A549 (cell line): ENCODE measurements around the gene TOGARAM2.

ENCODE experiments used
- CEBPB ChIP-seq, 2 experiments: fragments of >200 bp in 1 of 2; sonication (Bioruptor Twin) in 1 of 2; formaldehyde crosslinking in 1 of 2; IDR thresholded peaks; 2 replicates each; pipeline ENCODE4 v1.6.1; 2012 to 2016
- EP300 ChIP-seq, 2 experiments: fragments of >200 bp; sonication (Bioruptor Twin); formaldehyde crosslinking; IDR thresholded peaks; 2 replicates in 1 of 2; 3 replicates in 1 of 2; pipeline ENCODE4 v1.6.1; 2016 to 2017
- HOXA7 ChIP-seq: fragments of 250-450 bp; sonication (Bioruptor Pico); IDR thresholded peaks from 2 replicates; pipeline ENCODE4 v1.5.0; 2020; ENCODE audit warnings: mild to moderate bottlenecking, moderate library complexity
- POLR2A ChIP-seq: IDR thresholded peaks from 2 replicates; pipeline ENCODE4 v1.6.1; 2012; ENCODE audit warnings: mild to moderate bottlenecking, low read length
- RFX5 ChIP-seq: fragments of 450-650 bp; IDR thresholded peaks from 2 replicates; pipeline ENCODE4 v1.7.1; 2014; ENCODE audit warnings: antibody characterized with exemption, mild to moderate bottlenecking, moderate library complexity
- TF ChIP-seq, protein P1 (sequence below): fragments of >200 bp; sonication (Bioruptor Twin); formaldehyde crosslinking; IDR thresholded peaks from 3 replicates; pipeline ENCODE4 v1.5.1; 2016
- TF ChIP-seq, protein P2 (sequence below): IDR thresholded peaks from 2 replicates; pipeline ENCODE4 v1.6.1; 2012
- TF ChIP-seq, protein P3 (sequence below): fragments of 200-600 bp; sonication (generic); IDR thresholded peaks from 2 replicates; pipeline ENCODE4 v1.6.1; 2016; ENCODE audit warnings: antibody characterized with exemption, mild to moderate bottlenecking, moderate library complexity

GRCh38 chr2:29066997-29067605, 86.0 kb downstream of the TOGARAM2 start:
- TF ChIP-seq POLR2A (no peak), CEBPB (IDR thresholded peaks at IDR 0.05) (no peak), EP300 (IDR thresholded peaks at IDR 0.05) (no peak), RFX5 (no peak), HOXA7 (CRISPR knock-in tag) (no peak)
- TF ChIP-seq, protein P1, sequence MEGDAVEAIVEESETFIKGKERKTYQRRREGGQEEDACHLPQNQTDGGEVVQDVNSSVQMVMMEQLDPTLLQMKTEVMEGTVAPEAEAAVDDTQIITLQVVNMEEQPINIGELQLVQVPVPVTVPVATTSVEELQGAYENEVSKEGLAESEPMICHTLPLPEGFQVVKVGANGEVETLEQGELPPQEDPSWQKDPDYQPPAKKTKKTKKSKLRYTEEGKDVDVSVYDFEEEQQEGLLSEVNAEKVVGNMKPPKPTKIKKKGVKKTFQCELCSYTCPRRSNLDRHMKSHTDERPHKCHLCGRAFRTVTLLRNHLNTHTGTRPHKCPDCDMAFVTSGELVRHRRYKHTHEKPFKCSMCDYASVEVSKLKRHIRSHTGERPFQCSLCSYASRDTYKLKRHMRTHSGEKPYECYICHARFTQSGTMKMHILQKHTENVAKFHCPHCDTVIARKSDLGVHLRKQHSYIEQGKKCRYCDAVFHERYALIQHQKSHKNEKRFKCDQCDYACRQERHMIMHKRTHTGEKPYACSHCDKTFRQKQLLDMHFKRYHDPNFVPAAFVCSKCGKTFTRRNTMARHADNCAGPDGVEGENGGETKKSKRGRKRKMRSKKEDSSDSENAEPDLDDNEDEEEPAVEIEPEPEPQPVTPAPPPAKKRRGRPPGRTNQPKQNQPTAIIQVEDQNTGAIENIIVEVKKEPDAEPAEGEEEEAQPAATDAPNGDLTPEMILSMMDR: no peak
- TF ChIP-seq, protein P2, sequence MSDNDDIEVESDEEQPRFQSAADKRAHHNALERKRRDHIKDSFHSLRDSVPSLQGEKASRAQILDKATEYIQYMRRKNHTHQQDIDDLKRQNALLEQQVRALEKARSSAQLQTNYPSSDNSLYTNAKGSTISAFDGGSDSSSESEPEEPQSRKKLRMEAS: no peak
- TF ChIP-seq, protein P3, sequence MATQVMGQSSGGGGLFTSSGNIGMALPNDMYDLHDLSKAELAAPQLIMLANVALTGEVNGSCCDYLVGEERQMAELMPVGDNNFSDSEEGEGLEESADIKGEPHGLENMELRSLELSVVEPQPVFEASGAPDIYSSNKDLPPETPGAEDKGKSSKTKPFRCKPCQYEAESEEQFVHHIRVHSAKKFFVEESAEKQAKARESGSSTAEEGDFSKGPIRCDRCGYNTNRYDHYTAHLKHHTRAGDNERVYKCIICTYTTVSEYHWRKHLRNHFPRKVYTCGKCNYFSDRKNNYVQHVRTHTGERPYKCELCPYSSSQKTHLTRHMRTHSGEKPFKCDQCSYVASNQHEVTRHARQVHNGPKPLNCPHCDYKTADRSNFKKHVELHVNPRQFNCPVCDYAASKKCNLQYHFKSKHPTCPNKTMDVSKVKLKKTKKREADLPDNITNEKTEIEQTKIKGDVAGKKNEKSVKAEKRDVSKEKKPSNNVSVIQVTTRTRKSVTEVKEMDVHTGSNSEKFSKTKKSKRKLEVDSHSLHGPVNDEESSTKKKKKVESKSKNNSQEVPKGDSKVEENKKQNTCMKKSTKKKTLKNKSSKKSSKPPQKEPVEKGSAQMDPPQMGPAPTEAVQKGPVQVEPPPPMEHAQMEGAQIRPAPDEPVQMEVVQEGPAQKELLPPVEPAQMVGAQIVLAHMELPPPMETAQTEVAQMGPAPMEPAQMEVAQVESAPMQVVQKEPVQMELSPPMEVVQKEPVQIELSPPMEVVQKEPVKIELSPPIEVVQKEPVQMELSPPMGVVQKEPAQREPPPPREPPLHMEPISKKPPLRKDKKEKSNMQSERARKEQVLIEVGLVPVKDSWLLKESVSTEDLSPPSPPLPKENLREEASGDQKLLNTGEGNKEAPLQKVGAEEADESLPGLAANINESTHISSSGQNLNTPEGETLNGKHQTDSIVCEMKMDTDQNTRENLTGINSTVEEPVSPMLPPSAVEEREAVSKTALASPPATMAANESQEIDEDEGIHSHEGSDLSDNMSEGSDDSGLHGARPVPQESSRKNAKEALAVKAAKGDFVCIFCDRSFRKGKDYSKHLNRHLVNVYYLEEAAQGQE: no peak
